Testis (tissue), 2 donors: ENCODE measurements around the gene FAM25G.
"Not testable (repeated sequence)": the region's sequence is repeated elsewhere in the genome, so short reads cannot be mapped to it uniquely, and the experiment has no call there.

Experiments used
- CTCF ChIP-seq, 3 experiments: fragments of 450-650 bp in 2 of 3; fragments of 200-600 bp in 1 of 3; sonication (generic) in 1 of 3; IDR thresholded peaks; one replicate each; pipeline ENCODE4 v1.5.1; 2016 to 2019; ENCODE audit warnings: antibody characterized with exemption in 3 of 3, mild to moderate bottlenecking in 2 of 3, moderate library complexity in 1 of 3
- POLR2A ChIP-seq: fragments of 450-650 bp; IDR thresholded peaks from one replicate; pipeline ENCODE4 v1.6.1; 2017; ENCODE audit warnings: antibody characterized with exemption, mild to moderate bottlenecking, moderate library complexity

- not testable (repeated sequence) for TF ChIP-seq CTCF (IDR thresholded peaks at IDR 0.05); POLR2A
Measured at GRCh38 chr10:47468731-47469528, 22.6 kb downstream of the FAM25G start.
